Activated B cell treated with CpG ODN at 0.5 μM for 24 hours (primary cell): ENCODE results near the gene MPV17. TPM values are rescaled to one million over a fixed set of nuclear protein-coding genes. Genes with fewer than 3 reads are reported as not detected.
A peak's percentile ranks its signal among the peaks of the same experiment; 100 is the strongest.

Experiments used
- ATAC-seq: fragments of 200-7000 bp; cut with Tn5 transposase; one replicate; pipeline ENCODE4 v1.10.0; 2021; ENCODE audit warnings: low read depth, mild to moderate bottlenecking, moderate library complexity
- CTCF ChIA-PET: fragments of 350-600 bp; sonication (Branson Sonifier 250); formaldehyde crosslinking; loops from one replicate; lab custom pipeline; 2021; ENCODE audit warnings: antibody characterized with exemption; lab: Charles Lee
- POLR2A ChIA-PET: fragments of 350-600 bp; sonication (Branson Sonifier 250); formaldehyde crosslinking; loops from one replicate; lab custom pipeline; 2021; ENCODE audit warnings: antibody characterized with exemption; lab: Charles Lee
- DNase-seq: peaks from one replicate; pipeline ENCODE4 v3.0.0; 2022
- H3K27ac Mint-ChIP-seq: one replicate; pipeline ENCODE4 v1.8.0; 2020; ENCODE audit warnings: mixed read lengths
- H3K27me3 Mint-ChIP-seq: one replicate; pipeline ENCODE4 v1.8.0; 2021; ENCODE audit warnings: mixed read lengths
- H3K36me3 Mint-ChIP-seq: one replicate; pipeline ENCODE4 v1.8.0; 2021; ENCODE audit warnings: low read depth, mixed read lengths
- H3K4me1 Mint-ChIP-seq: one replicate; pipeline ENCODE4 v1.8.0; 2021; ENCODE audit warnings: mixed read lengths
- H3K4me3 Mint-ChIP-seq: one replicate; pipeline ENCODE4 v1.8.0; 2020; ENCODE audit warnings: mild to moderate bottlenecking, mixed read lengths
- H3K9me3 Mint-ChIP-seq: one replicate; pipeline ENCODE4 v1.8.0; 2020; ENCODE audit warnings: mixed read lengths
- CTCF ChIP-seq: fragments of 200-600 bp; IDR thresholded peaks from one replicate; pipeline ENCODE4 v1.8.0; 2022; ENCODE audit warnings: antibody characterized with exemption, mild to moderate bottlenecking
- intact Hi-C: fragments of 100-400 bp; cut with micrococcal nuclease; formaldehyde crosslinking; loops from one replicate; pipeline ENCODE4 v1.15.1; 2024
- total RNA-seq: library from RNA; stranded (reverse); gene quantifications from 2 replicates; pipeline ENCODE4 v1.2.3, GENCODE V29; 2022

MPV17 gene
- total RNA-seq, result 78.1 and 98.3 TPM in 2 replicates

GRCh38 chr2:27322766-27323595 is at the start of gene MPV17:
Gene MPV17, minus strand, starts transcription at chr2:27323097. Its CDS starts 580 bp downstream, at chr2:27322517.
- Mint-ChIP-seq H3K4me1 (peaks cover 25% of the 10 kb centered on the region), H3K27me3 (no peaks in the 10 kb centered on the region), H3K4me3 (peak within 1 kb of the TSS; percentile 99), H3K27ac (peak within 1 kb of the TSS; percentile 96), H3K9me3 (no peaks in the 10 kb centered on the region), H3K36me3 (peaks cover 32% of the 10 kb centered on the region)
- intact Hi-C loops, result loop anchor here (1.0 to 2.0 kb wide), 10 partner anchors 20 to 306 kb away; partner anchors contain the start of genes ATRAID, CCDC121, EIF2B4 and GPN1
- ChIA-PET CTCF (interaction anchor here (1.3 kb wide), 1 partner anchor 20 kb away, joined by 7 read pairs; no protein-coding TSS in a partner anchor), POLR2A (interaction anchor here (0.7 to 2.7 kb wide), 13 partner anchors 13 to 305 kb away, joined by 3 to 26 read pairs (median 4); partner anchors contain the start of genes ATRAID, CCDC121, EIF2B4 and GPN1)
- no peak for TF ChIP-seq CTCF
- ATAC-seq, result peak; percentile 95
- DNase-seq, result peak; percentile 79

GRCh38 chr2:27370816-27371620 is 48.1 kb upstream of the MPV17 start:
- H3K27me3 Mint-ChIP-seq, result no peaks in the 10 kb centered on the region
- CTCF ChIA-PET, result interaction anchor here (1.2 to 1.5 kb wide), 4 partner anchors 9 to 313 kb away, joined by 3 to 6 read pairs (median 5); partner anchors contain the start of genes GTF3C2 and ZNF513
- ATAC-seq, result peak; percentile 41
- H3K27ac Mint-ChIP-seq, result peak overlapping the region; percentile 98
- H3K4me3 Mint-ChIP-seq, result peak overlapping the region; percentile 94
- peaks cover 81% of the 10 kb centered on the region for H3K36me3 Mint-ChIP-seq
- H3K4me1 Mint-ChIP-seq, result peaks cover 35% of the 10 kb centered on the region
- POLR2A ChIA-PET, result interaction anchor here (0.5 to 5.1 kb wide), 22 partner anchors 10 to 513 kb away, joined by 3 to 96 read pairs (median 4); partner anchors contain the start of genes ATRAID, CCDC121, GPN1 and GTF3C2
- DNase-seq, result peak; percentile 73
- H3K9me3 Mint-ChIP-seq, result no peaks in the 10 kb centered on the region
- TF ChIP-seq CTCF, result no peak
- intact Hi-C loops, result loop anchor here (1.0 to 5.0 kb wide), 15 partner anchors 9 to 521 kb away; partner anchors contain the start of genes ATRAID, BABAM2, CCDC121 and GPN1

GRCh38 chr2:27370026-27370815 is 47.3 kb upstream of the MPV17 start, which contains the start of the genes EIF2B4 and SNX17:
Gene EIF2B4, minus strand, starts transcription at chr2:27370338. Its CDS starts 24 bp downstream, at chr2:27370314.
Gene SNX17, plus strand, starts transcription at chr2:27370616. Its CDS starts 128 bp downstream, at chr2:27370744.
- DNase-seq (peak; percentile 99), ATAC-seq (peak; percentile 83)
- H3K4me3 Mint-ChIP-seq, result peak within 1 kb of the TSS; percentile 94
- no peaks in the 10 kb centered on the region for H3K27me3 Mint-ChIP-seq
- POLR2A ChIA-PET, result interaction anchor here (1.2 to 5.1 kb wide), 14 partner anchors 10 to 320 kb away, joined by 3 to 96 read pairs (median 10); partner anchors contain the start of genes ATRAID, CCDC121, GPN1 and GTF3C2
- TF ChIP-seq CTCF, result no peak
- H3K9me3 Mint-ChIP-seq, result no peaks in the 10 kb centered on the region
- CTCF ChIA-PET, result interaction anchor here (0.8 to 1.4 kb wide), 6 partner anchors 9 to 319 kb away, joined by 3 to 6 read pairs (median 4); partner anchors contain the start of gene GTF3C2
- H3K36me3 Mint-ChIP-seq, result peaks cover 78% of the 10 kb centered on the region
- peak within 1 kb of the TSS; percentile 98 for H3K27ac Mint-ChIP-seq
- H3K4me1 Mint-ChIP-seq, result peaks cover 35% of the 10 kb centered on the region
- intact Hi-C loops, result loop anchor here (1.0 to 5.0 kb wide), 15 partner anchors 10 to 522 kb away; partner anchors contain the start of genes ATRAID, BABAM2, CCDC121 and GPN1

GRCh38 chr2:27369471-27370025 is 46.7 kb upstream of the MPV17 start:
- H3K36me3 Mint-ChIP-seq, result peaks cover 74% of the 10 kb centered on the region

More at GRCh38 chr2:27369471-27370025, 46.7 kb upstream of the MPV17 start:
- TF ChIP-seq CTCF, result no peak
- Mint-ChIP-seq H3K4me3 (peak overlapping the region; percentile 94), H3K9me3 (no peaks in the 10 kb centered on the region), H3K4me1 (peaks cover 35% of the 10 kb centered on the region), H3K27ac (peak overlapping the region; percentile 96), H3K27me3 (no peaks in the 10 kb centered on the region)
- ChIA-PET POLR2A (interaction anchor here (0.6 to 5.1 kb wide), 9 partner anchors 9 to 293 kb away, joined by 3 to 96 read pairs (median 18); partner anchors contain the start of genes CCDC121, GPN1, GTF3C2 and MPV17), CTCF (interaction anchor here (0.8 to 1.4 kb wide), 5 partner anchors 10 to 319 kb away, joined by 3 to 6 read pairs (median 4); partner anchors contain the start of gene GTF3C2)
- DNase-seq, result no peak
- no peak for ATAC-seq
- intact Hi-C loops, result loop anchor here (1.0 to 5.0 kb wide), 15 partner anchors 11 to 523 kb away; partner anchors contain the start of genes ATRAID, BABAM2, CCDC121 and GPN1
